NB4 (cell line): ENCODE data around the gene PRUNE2.

Source experiments
- CTCF ChIP-seq: IDR thresholded peaks from one replicate; pipeline ENCODE4 v1.5.1; 2012; ENCODE audit warnings: low read depth, low read length
- MAX ChIP-seq: IDR thresholded peaks from 2 replicates; pipeline ENCODE4 v1.6.1; 2011; ENCODE audit warnings: low read depth, low read length
- MYC ChIP-seq: IDR thresholded peaks from 2 replicates; pipeline ENCODE4 v1.6.1; 2011; ENCODE audit warnings: low read depth, low read length
- POLR2A ChIP-seq: IDR thresholded peaks from 2 replicates; pipeline ENCODE4 v1.6.1; 2011; ENCODE audit warnings: mild to moderate bottlenecking; ENCODE audit not compliant: insufficient read length; ENCODE audit errors: extremely low read depth

- TF ChIP-seq CTCF (no peak), MAX (no peak), POLR2A (no peak), MYC (no peak)
Measured at GRCh38 chr9:76906647-76906975, 697 bp upstream of the PRUNE2 start.
